Natural killer cell (primary cell): ENCODE data around the gene DDX25. TPM values are rescaled to one million over a fixed set of nuclear protein-coding genes. Genes with fewer than 3 reads are reported as not detected.

Experiments used
- ATAC-seq, 3 donors: fragments of 150-1000 bp in 2 of 3; fragments of 200-7000 bp in 1 of 3; cut with Tn5 transposase; 1 replicate in 1 of 3; 2 replicates in 2 of 3; pipeline ENCODE4 v1.10.0; 2021; ENCODE audit warnings: mild to moderate bottlenecking in 2 of 3, moderate library complexity in 2 of 3
- DNase-seq, 2 donors: peaks; one replicate each; pipeline versions ENCODE4 v3.0.0 to v3.0.0-alpha.2; 2013 to 2021; ENCODE audit warnings: mixed read lengths in 1 of 2
- H3K27ac ChIP-seq: one replicate; pipeline ENCODE4 v1.5.1; 2013; ENCODE audit warnings: mild to moderate bottlenecking, low read length
- H3K27me3 ChIP-seq: one replicate; pipeline ENCODE4 v1.6.1; 2013; ENCODE audit warnings: low read length; ENCODE audit not compliant: control insufficient read depth, insufficient read depth
- H3K36me3 ChIP-seq: one replicate; pipeline ENCODE4 v1.6.1; 2013; ENCODE audit warnings: low read length; ENCODE audit not compliant: control insufficient read depth, insufficient read depth
- H3K4me1 ChIP-seq: one replicate; pipeline ENCODE4 v1.6.1; 2013; ENCODE audit warnings: low read length; ENCODE audit not compliant: control insufficient read depth, insufficient read depth
- H3K4me3 ChIP-seq: one replicate; pipeline ENCODE4 v1.5.1; 2013; ENCODE audit warnings: low read length
- H3K9me3 ChIP-seq: one replicate; pipeline ENCODE4 v1.6.1; 2013; ENCODE audit warnings: low read length; ENCODE audit not compliant: control insufficient read depth, insufficient read depth
- H3K27ac Mint-ChIP-seq, 2 donors: one replicate each; pipeline ENCODE4 v1.8.0; 2022; ENCODE audit warnings: mild to moderate bottlenecking in 2 of 2, mixed read lengths in 2 of 2, moderate library complexity in 1 of 2
- H3K27me3 Mint-ChIP-seq, 2 donors: one replicate each; pipeline ENCODE4 v1.8.0; 2022; ENCODE audit warnings: low read depth in 2 of 2, mixed read lengths in 2 of 2
- H3K36me3 Mint-ChIP-seq: one replicate; pipeline ENCODE4 v1.8.0; 2022; ENCODE audit warnings: mixed read lengths
- H3K4me1 Mint-ChIP-seq, 2 donors: one replicate each; pipeline ENCODE4 v1.8.0; 2022; ENCODE audit warnings: mixed read lengths in 2 of 2
- H3K4me3 Mint-ChIP-seq: one replicate; pipeline ENCODE4 v1.8.0; 2022; ENCODE audit warnings: mild to moderate bottlenecking, moderate library complexity, mixed read lengths
- H3K9me3 Mint-ChIP-seq, 2 donors: one replicate each; pipeline ENCODE4 v1.8.0; 2022; ENCODE audit warnings: mixed read lengths in 2 of 2
- CTCF ChIP-seq: fragments of 200-600 bp; IDR thresholded peaks from one replicate; pipeline ENCODE4 v1.8.0; 2022; ENCODE audit warnings: antibody characterized with exemption
- WGBS: methylation state at CpG from one replicate; pipeline ENCODE4 v1.1.7; 2013; ENCODE audit warnings: missing lambda C conversion rate; ENCODE audit not compliant: insufficient coverage; 5-methylcytosine and 5-hydroxymethylcytosine counted together
- intact Hi-C: fragments of 100-400 bp; cut with micrococcal nuclease; formaldehyde crosslinking; loops from one replicate; pipeline ENCODE4 v1.14.2; 2022
- total RNA-seq, 4 donors: library from RNA; stranded (reverse); fragments of 120-200 nt in 1 of 4; gene quantifications; one replicate each; pipeline versions ENCODE4 v1.2.3 to v1.2.4, GENCODE V29; 2013 to 2022

DDX25 gene
- total RNA-seq, 3 donors from 2014 or later (not counting 1 experiment from before 2014, with no cell fraction given): not detected

GRCh38 chr11:125957618-125958332, 53.5 kb downstream of the DDX25 start:
- no peaks in the 10 kb centered on the region for H3K27me3 ChIP-seq
- Mint-ChIP-seq H3K4me3 (no peak overlapping the region), H3K4me1 (no peaks in the 10 kb centered on the region), H3K27me3 (peaks cover 6 to 8% of the 10 kb centered on the region in 2 donors), H3K9me3 (peaks cover 0 to 4% of the 10 kb centered on the region in 2 donors), H3K27ac (no peak overlapping the region), H3K36me3 (peaks cover 3% of the 10 kb centered on the region)
- WGBS: 75% methylated on average over 14 of the region's 14 CpGs
- H3K36me3 ChIP-seq: no peaks in the 10 kb centered on the region
- no peaks in the 10 kb centered on the region for H3K4me1 ChIP-seq
- no peak overlapping the region for H3K4me3 ChIP-seq
- H3K9me3 ChIP-seq: no peaks in the 10 kb centered on the region
- DNase-seq: no peak
- intact Hi-C loops: no loop called here
- no peak for ATAC-seq
- no peak overlapping the region for H3K27ac ChIP-seq
- TF ChIP-seq CTCF: no peak

DNA sequence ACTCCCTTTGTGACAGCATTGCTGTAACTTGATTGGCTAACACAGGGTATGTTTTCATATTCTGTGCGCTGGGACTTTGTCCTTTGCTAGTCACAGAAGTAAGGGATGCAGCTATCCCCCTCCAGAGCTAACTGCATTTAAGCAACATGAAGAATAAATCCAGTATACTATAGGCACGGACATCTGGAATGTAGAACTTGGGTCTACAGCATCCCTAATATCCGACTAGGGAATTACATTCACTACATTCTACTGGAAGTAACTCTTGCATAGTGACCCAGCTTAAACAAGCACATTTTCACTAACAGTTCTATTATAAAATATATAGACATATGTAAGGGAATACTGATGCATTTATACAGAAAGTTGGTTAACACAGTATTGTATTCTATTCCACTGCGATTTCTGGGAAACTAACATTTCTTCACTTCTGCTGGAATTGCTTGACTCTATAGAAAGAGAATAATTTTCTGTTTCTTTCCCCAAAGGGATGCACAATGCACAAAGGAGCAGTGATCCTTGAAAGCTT, 54.6 kb downstream of the DDX25 start:
- H3K4me3 ChIP-seq: no peak overlapping the region
- Mint-ChIP-seq H3K4me1 (no peaks in the 10 kb centered on the region), H3K4me3 (no peak overlapping the region), H3K9me3 (peaks cover 0 to 6% of the 10 kb centered on the region in 2 donors), H3K27me3 (peaks cover 6 to 11% of the 10 kb centered on the region in 2 donors), H3K27ac (no peak overlapping the region), H3K36me3 (peaks cover 8% of the 10 kb centered on the region)
- no peak for ATAC-seq
- no peaks in the 10 kb centered on the region for H3K36me3 ChIP-seq
- H3K27ac ChIP-seq: no peak overlapping the region
- intact Hi-C loops: no loop called here
- no peaks in the 10 kb centered on the region for H3K9me3 ChIP-seq
- no peaks in the 10 kb centered on the region for H3K4me1 ChIP-seq
- H3K27me3 ChIP-seq: no peaks in the 10 kb centered on the region
- WGBS: 83% methylated on average over 3 of the region's 4 CpGs
- DNase-seq: no peak
- no peak for TF ChIP-seq CTCF

GRCh38 chr11:125959511-125959910, 55.2 kb downstream of the DDX25 start:
- Mint-ChIP-seq H3K4me3 (no peak overlapping the region), H3K4me1 (no peaks in the 10 kb centered on the region), H3K27me3 (peaks cover 6 to 17% of the 10 kb centered on the region in 2 donors), H3K27ac (no peak overlapping the region), H3K36me3 (peaks cover 8% of the 10 kb centered on the region), H3K9me3 (peaks cover 0 to 6% of the 10 kb centered on the region in 2 donors)
- no peak for TF ChIP-seq CTCF
- intact Hi-C loops: no loop called here
- H3K9me3 ChIP-seq: no peaks in the 10 kb centered on the region
- ATAC-seq (no peak), DNase-seq (no peak)
- no peaks in the 10 kb centered on the region for H3K4me1 ChIP-seq
- no peaks in the 10 kb centered on the region for H3K27me3 ChIP-seq
- H3K27ac ChIP-seq: no peak overlapping the region
- no peak overlapping the region for H3K4me3 ChIP-seq
- no peaks in the 10 kb centered on the region for H3K36me3 ChIP-seq
- 89% methylated on average over 5 of the region's 6 CpGs for WGBS
